ENCODE results near the gene CHRNB4.
"Not testable (repeated sequence)": the region's sequence is repeated elsewhere in the genome, so short reads cannot be mapped to it uniquely, and the experiment has no call there.

Gene CHRNB4

DNA sequence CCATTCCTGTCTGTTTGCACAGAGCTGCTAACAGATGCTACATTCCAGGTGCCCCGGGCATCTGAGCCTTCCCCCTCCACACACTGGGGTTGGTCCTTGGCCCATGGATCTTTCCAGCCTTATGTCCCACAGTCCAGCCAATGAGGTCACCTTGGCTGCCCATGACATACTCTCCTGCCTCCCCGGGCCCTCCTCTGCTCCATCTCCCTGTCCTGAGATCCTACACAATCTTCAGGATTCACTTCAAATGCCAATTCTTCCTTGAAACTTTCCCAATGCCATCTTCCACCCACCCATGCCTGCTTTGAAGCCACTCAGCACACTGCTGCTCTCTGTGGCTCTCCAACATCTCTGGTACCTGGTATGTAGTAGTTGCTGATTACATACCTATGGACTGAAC, 24.5 kb downstream of the CHRNB4 start:
- no peak overlapping the region for H2BK120ac ChIP-seq (ENCODE audit: low read depth, low read length)
- no peak overlapping the region for H3K18ac ChIP-seq (ENCODE audit: low read length)
- no peak overlapping the region for H2BK15ac ChIP-seq (replicated peaks; ENCODE audit: low read depth)
- peaks cover 5% of the 10 kb centered on the region for H3K27me3 ChIP-seq (ENCODE audit: insufficient read depth, low read length, poor library complexity)
- H3K4me3 ChIP-seq (ENCODE audit: low read length): no peak overlapping the region
- no peak overlapping the region for H3K27ac ChIP-seq (ENCODE audit: low read depth, low read length)
- H3K23ac ChIP-seq (ENCODE audit: low read length): no peak overlapping the region
- no peak overlapping the region for H2AK5ac ChIP-seq (ENCODE audit: low read length)
- no peaks in the 10 kb centered on the region for H3K79me2 ChIP-seq (ENCODE audit: control insufficient read depth, insufficient read depth, low read length)
- no peak overlapping the region for H4K5ac ChIP-seq (ENCODE audit: low read length)
- no peak overlapping the region for H3K4ac ChIP-seq (ENCODE audit: low read depth, low read length)
- no CpG with 5 or more reads among the region's 2 CpGs for WGBS (ENCODE audit: extremely low coverage, insufficient coverage, low lambda C conversion rate)
- H3K79me1 ChIP-seq (ENCODE audit: low read length): no peaks in the 10 kb centered on the region
- H2BK5ac ChIP-seq (ENCODE audit: low read length): no peak overlapping the region
- no peak overlapping the region for H4K8ac ChIP-seq (ENCODE audit: low read depth, low read length)
- no peak overlapping the region for H3K4me2 ChIP-seq (ENCODE audit: low read length)
- no peak overlapping the region for H3K9ac ChIP-seq (ENCODE audit: low read length)
- no peaks in the 10 kb centered on the region for H3K36me3 ChIP-seq (ENCODE audit: control insufficient read depth, insufficient read depth, low read length)
- H3K4me1 ChIP-seq (ENCODE audit: control insufficient read depth, low read depth, low read length): no peaks in the 10 kb centered on the region
- H3K56ac ChIP-seq (ENCODE audit: low read length): no peak overlapping the region
- no peak for DNase-seq

DNA sequence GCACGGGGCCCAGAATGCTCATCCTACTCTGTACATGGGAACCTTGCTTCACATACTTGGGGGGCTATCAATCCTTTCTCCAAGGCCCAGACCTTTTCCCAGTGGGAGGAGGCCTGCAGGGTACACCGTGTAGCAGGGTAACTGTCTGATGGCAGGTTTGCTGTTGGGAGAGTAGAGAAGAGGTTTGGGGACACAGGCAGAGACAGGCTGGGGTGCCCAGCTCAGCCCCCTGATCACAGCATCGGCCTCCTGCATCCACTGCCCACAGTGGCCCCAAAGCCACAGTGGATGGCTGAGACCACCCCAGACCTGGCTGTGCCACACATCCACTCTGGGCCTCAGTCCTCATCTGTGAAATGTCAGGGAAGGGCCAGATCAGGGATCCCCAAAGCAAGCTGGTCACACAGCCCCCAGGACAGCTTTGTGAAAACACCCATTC, 25.8 kb downstream of the CHRNB4 start:
- Histone ChIP-seq H4K5ac (ENCODE audit: low read length) (no peak overlapping the region), H3K56ac (ENCODE audit: low read length) (no peak overlapping the region), H2BK120ac (ENCODE audit: low read depth, low read length) (no peak overlapping the region), H3K79me1 (ENCODE audit: low read length) (no peaks in the 10 kb centered on the region), H3K23ac (ENCODE audit: low read length) (no peak overlapping the region), H3K4me1 (ENCODE audit: control insufficient read depth, low read depth, low read length) (no peaks in the 10 kb centered on the region), H3K4me3 (ENCODE audit: low read length) (no peak overlapping the region), H3K9ac (ENCODE audit: low read length) (no peak overlapping the region), H3K18ac (ENCODE audit: low read length) (no peak overlapping the region), H3K27me3 (ENCODE audit: insufficient read depth, low read length, poor library complexity) (no peaks in the 10 kb centered on the region), H3K4ac (ENCODE audit: low read depth, low read length) (no peak overlapping the region), H2BK5ac (ENCODE audit: low read length) (no peak overlapping the region), H2BK15ac (replicated peaks; ENCODE audit: low read depth) (no peak overlapping the region), H3K79me2 (ENCODE audit: control insufficient read depth, insufficient read depth, low read length) (no peaks in the 10 kb centered on the region), H3K27ac (ENCODE audit: low read depth, low read length) (no peak overlapping the region), H3K4me2 (ENCODE audit: low read length) (no peak overlapping the region), H4K8ac (ENCODE audit: low read depth, low read length) (no peak overlapping the region), H3K36me3 (ENCODE audit: control insufficient read depth, insufficient read depth, low read length) (no peaks in the 10 kb centered on the region), H2AK5ac (ENCODE audit: low read length) (no peak overlapping the region)
- DNase-seq: no peak
- WGBS (ENCODE audit: extremely low coverage, insufficient coverage, low lambda C conversion rate): no CpG with 5 or more reads among the region's 3 CpGs

DNA sequence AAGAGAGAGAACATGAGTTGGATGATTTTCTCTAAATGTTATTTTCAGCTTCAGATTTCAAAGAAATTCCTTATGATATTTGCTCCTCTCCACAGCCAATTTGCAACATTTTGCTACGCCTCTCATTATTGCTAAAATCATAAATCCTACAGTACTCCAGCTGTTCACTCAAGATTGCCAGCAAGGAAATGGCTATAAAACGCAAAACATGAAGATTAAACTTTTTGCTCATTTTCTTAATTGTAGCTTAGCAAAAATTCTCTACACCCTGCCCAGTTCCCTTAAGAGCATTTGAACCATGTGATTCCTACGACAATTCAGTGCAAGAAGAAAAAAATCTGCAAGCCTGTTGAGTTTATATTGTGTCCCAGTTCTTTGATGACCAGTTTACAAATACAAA, 27.0 kb downstream of the CHRNB4 start:
- no peak overlapping the region for H2BK15ac ChIP-seq (replicated peaks; ENCODE audit: low read depth)
- no CpG with 5 or more reads among the region's 3 CpGs for WGBS (ENCODE audit: extremely low coverage, insufficient coverage, low lambda C conversion rate)

DNA sequence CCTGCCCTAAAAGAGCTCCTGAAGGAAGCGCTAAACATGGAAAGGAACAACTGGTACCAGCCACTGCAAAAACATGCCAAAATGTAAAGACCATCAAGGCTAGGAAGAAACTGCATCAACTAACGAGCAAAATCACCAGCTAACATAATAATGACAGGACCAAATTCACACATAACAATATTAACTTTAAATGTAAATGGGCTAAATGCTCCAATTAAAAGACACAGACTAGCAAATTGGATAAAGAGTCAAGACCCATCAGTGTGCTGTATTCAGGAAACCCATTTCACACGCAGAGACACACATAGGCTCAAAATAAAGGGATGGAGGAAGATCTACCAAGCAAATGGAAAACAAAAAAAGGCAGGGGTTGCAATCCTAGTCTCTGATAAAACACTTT, 31.5 kb downstream of the CHRNB4 start:
- not testable (repeated sequence) for H3K27ac ChIP-seq (ENCODE audit: low read depth, low read length); H3K9ac ChIP-seq (ENCODE audit: low read length); H2BK15ac ChIP-seq (replicated peaks; ENCODE audit: low read depth); H2BK120ac ChIP-seq (ENCODE audit: low read depth, low read length); H3K23ac ChIP-seq (ENCODE audit: low read length); H3K56ac ChIP-seq (ENCODE audit: low read length); H3K36me3 ChIP-seq (ENCODE audit: control insufficient read depth, insufficient read depth, low read length); H3K4me1 ChIP-seq (ENCODE audit: control insufficient read depth, low read depth, low read length); H4K5ac ChIP-seq (ENCODE audit: low read length); H3K18ac ChIP-seq (ENCODE audit: low read length); DNase-seq; H3K4ac ChIP-seq (ENCODE audit: low read depth, low read length); H3K4me2 ChIP-seq (ENCODE audit: low read length); H4K8ac ChIP-seq (ENCODE audit: low read depth, low read length); H3K4me3 ChIP-seq (ENCODE audit: low read length); H2BK5ac ChIP-seq (ENCODE audit: low read length); H2AK5ac ChIP-seq (ENCODE audit: low read length); H3K79me1 ChIP-seq (ENCODE audit: low read length); H3K27me3 ChIP-seq (ENCODE audit: insufficient read depth, low read length, poor library complexity); H3K79me2 ChIP-seq (ENCODE audit: control insufficient read depth, insufficient read depth, low read length)
- WGBS (ENCODE audit: extremely low coverage, insufficient coverage, low lambda C conversion rate): no CpG with 5 or more reads among the region's 3 CpGs

More for the DNA sequence above, 27.0 kb downstream of the CHRNB4 start:
- H2BK120ac ChIP-seq (ENCODE audit: low read depth, low read length): no peak overlapping the region
- no peak overlapping the region for H3K4me3 ChIP-seq (ENCODE audit: low read length)
- H4K8ac ChIP-seq (ENCODE audit: low read depth, low read length): no peak overlapping the region
- no peaks in the 10 kb centered on the region for H3K27me3 ChIP-seq (ENCODE audit: insufficient read depth, low read length, poor library complexity)
- DNase-seq: no peak
- no peak overlapping the region for H3K4ac ChIP-seq (ENCODE audit: low read depth, low read length)
- H3K4me1 ChIP-seq (ENCODE audit: control insufficient read depth, low read depth, low read length): no peaks in the 10 kb centered on the region
- H2AK5ac ChIP-seq (ENCODE audit: low read length): no peak overlapping the region
- H3K79me2 ChIP-seq (ENCODE audit: control insufficient read depth, insufficient read depth, low read length): no peaks in the 10 kb centered on the region
- H3K27ac ChIP-seq (ENCODE audit: low read depth, low read length): no peak overlapping the region
- H4K5ac ChIP-seq (ENCODE audit: low read length): no peak overlapping the region
- no peaks in the 10 kb centered on the region for H3K36me3 ChIP-seq (ENCODE audit: control insufficient read depth, insufficient read depth, low read length)
- no peak overlapping the region for H3K23ac ChIP-seq (ENCODE audit: low read length)
- no peak overlapping the region for H2BK5ac ChIP-seq (ENCODE audit: low read length)
- H3K56ac ChIP-seq (ENCODE audit: low read length): no peak overlapping the region
- no peaks in the 10 kb centered on the region for H3K79me1 ChIP-seq (ENCODE audit: low read length)
- no peak overlapping the region for H3K9ac ChIP-seq (ENCODE audit: low read length)
- H3K18ac ChIP-seq (ENCODE audit: low read length): no peak overlapping the region
- no peak overlapping the region for H3K4me2 ChIP-seq (ENCODE audit: low read length)

DNA sequence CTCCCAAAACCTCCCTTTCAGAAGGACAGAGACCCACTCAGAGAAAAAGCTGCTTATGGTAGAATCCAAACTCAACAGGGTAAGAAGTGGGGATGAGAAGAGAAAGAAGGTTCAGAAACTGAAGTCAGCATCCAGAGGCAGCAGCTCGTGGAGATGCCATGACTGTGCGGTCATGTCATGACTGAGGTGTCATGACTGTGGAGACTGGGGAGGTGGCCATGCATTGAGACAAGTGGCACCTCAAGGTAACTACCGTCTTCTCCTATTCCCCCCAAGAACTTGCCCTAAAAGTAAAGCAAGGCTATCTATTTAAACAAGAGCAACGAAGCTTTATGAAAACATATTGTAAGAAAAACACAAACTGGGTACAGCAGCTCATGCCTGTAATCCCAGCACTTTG, 35.3 kb downstream of the CHRNB4 start:
- H2BK5ac ChIP-seq (ENCODE audit: low read length): no peak overlapping the region
- H3K27ac ChIP-seq (ENCODE audit: low read depth, low read length): no peak overlapping the region
- H2AK5ac ChIP-seq (ENCODE audit: low read length): no peak overlapping the region
- no peak overlapping the region for H2BK15ac ChIP-seq (replicated peaks; ENCODE audit: low read depth)
- no peak overlapping the region for H3K9ac ChIP-seq (ENCODE audit: low read length)
- no peaks in the 10 kb centered on the region for H3K36me3 ChIP-seq (ENCODE audit: control insufficient read depth, insufficient read depth, low read length)
- H3K79me2 ChIP-seq (ENCODE audit: control insufficient read depth, insufficient read depth, low read length): no peaks in the 10 kb centered on the region
- no peak for DNase-seq
- H3K56ac ChIP-seq (ENCODE audit: low read length): no peak overlapping the region
- H3K4me3 ChIP-seq (ENCODE audit: low read length): no peak overlapping the region
- no peak overlapping the region for H4K8ac ChIP-seq (ENCODE audit: low read depth, low read length)
- H3K4me1 ChIP-seq (ENCODE audit: control insufficient read depth, low read depth, low read length): no peaks in the 10 kb centered on the region
- H3K23ac ChIP-seq (ENCODE audit: low read length): no peak overlapping the region
- no peak overlapping the region for H3K4ac ChIP-seq (ENCODE audit: low read depth, low read length)
- no peak overlapping the region for H3K18ac ChIP-seq (ENCODE audit: low read length)
- no peak overlapping the region for H2BK120ac ChIP-seq (ENCODE audit: low read depth, low read length)
- no peak overlapping the region for H3K4me2 ChIP-seq (ENCODE audit: low read length)
- no peaks in the 10 kb centered on the region for H3K27me3 ChIP-seq (ENCODE audit: insufficient read depth, low read length, poor library complexity)
- no CpG with 5 or more reads among the region's 4 CpGs for WGBS (ENCODE audit: extremely low coverage, insufficient coverage, low lambda C conversion rate)
- no peaks in the 10 kb centered on the region for H3K79me1 ChIP-seq (ENCODE audit: low read length)
- H4K5ac ChIP-seq (ENCODE audit: low read length): no peak overlapping the region

DNA sequence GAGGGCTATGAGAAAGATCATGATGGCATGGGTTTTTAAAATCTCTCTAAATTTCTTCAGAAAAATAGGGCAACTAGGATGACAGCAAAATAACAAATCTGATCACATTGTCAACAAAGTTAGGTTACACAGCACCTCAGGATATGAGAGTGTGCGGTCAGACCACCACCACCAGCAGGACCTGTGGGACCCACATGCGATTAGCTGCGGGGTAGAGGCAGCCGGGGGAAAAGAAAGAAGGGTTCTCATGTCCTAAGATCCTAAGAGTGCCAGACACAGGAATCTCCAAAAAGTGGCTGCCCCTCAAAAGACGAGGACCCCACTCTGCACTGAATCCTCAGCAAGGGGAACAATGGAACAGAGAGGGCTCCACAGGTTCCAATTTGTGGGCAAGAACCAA, 35.8 kb downstream of the CHRNB4 start:
- Histone ChIP-seq H3K9ac (ENCODE audit: low read length) (no peak overlapping the region), H4K5ac (ENCODE audit: low read length) (no peak overlapping the region), H4K8ac (ENCODE audit: low read depth, low read length) (no peak overlapping the region), H3K23ac (ENCODE audit: low read length) (no peak overlapping the region), H3K79me2 (ENCODE audit: control insufficient read depth, insufficient read depth, low read length) (no peaks in the 10 kb centered on the region), H3K56ac (ENCODE audit: low read length) (no peak overlapping the region), H3K4me3 (ENCODE audit: low read length) (no peak overlapping the region), H2BK5ac (ENCODE audit: low read length) (no peak overlapping the region), H3K27ac (ENCODE audit: low read depth, low read length) (no peak overlapping the region), H3K4me2 (ENCODE audit: low read length) (no peak overlapping the region), H3K27me3 (ENCODE audit: insufficient read depth, low read length, poor library complexity) (no peaks in the 10 kb centered on the region), H2AK5ac (ENCODE audit: low read length) (no peak overlapping the region), H3K4ac (ENCODE audit: low read depth, low read length) (no peak overlapping the region), H2BK120ac (ENCODE audit: low read depth, low read length) (no peak overlapping the region), H3K18ac (ENCODE audit: low read length) (no peak overlapping the region), H3K79me1 (ENCODE audit: low read length) (no peaks in the 10 kb centered on the region), H3K4me1 (ENCODE audit: control insufficient read depth, low read depth, low read length) (no peaks in the 10 kb centered on the region), H3K36me3 (ENCODE audit: control insufficient read depth, insufficient read depth, low read length) (no peaks in the 10 kb centered on the region), H2BK15ac (replicated peaks; ENCODE audit: low read depth) (no peak overlapping the region)
- WGBS (ENCODE audit: extremely low coverage, insufficient coverage, low lambda C conversion rate): no CpG with 5 or more reads among the region's 5 CpGs
- DNase-seq: no peak
